Measurements from ENCODE around the gene ENDOU. TPM values are rescaled to one million over a fixed set of nuclear protein-coding genes. Genes with fewer than 3 reads are reported as not detected.

ENDOU gene
- total and polyA plus RNA-seq, 2 donors (not counting 1 experiment from before 2014, with no cell fraction given), result 0.09 to 0.17 TPM

- no peak overlapping the region for H3K4me3 ChIP-seq (replicated peaks in 1 of 4; ENCODE audit: control extremely low read depth in 1 of 4, insufficient read depth in 1 of 4, low read depth in 3 of 4, low read length in 4 of 4)
- TF ChIP-seq, protein P1, sequence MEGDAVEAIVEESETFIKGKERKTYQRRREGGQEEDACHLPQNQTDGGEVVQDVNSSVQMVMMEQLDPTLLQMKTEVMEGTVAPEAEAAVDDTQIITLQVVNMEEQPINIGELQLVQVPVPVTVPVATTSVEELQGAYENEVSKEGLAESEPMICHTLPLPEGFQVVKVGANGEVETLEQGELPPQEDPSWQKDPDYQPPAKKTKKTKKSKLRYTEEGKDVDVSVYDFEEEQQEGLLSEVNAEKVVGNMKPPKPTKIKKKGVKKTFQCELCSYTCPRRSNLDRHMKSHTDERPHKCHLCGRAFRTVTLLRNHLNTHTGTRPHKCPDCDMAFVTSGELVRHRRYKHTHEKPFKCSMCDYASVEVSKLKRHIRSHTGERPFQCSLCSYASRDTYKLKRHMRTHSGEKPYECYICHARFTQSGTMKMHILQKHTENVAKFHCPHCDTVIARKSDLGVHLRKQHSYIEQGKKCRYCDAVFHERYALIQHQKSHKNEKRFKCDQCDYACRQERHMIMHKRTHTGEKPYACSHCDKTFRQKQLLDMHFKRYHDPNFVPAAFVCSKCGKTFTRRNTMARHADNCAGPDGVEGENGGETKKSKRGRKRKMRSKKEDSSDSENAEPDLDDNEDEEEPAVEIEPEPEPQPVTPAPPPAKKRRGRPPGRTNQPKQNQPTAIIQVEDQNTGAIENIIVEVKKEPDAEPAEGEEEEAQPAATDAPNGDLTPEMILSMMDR (conservative IDR thresholded peaks at IDR 0.05 in 1 of 2, IDR thresholded peaks at IDR 0.05 in 1 of 2; ENCODE audit: low read depth in 1 of 2, low read length in 2 of 2), result no peak
- no peak for TF ChIP-seq EZH2 (IDR thresholded peaks at IDR 0.05; ENCODE audit: low read length, missing control alignments)
- no peak overlapping the region for H3K4me2 ChIP-seq (ENCODE audit: extremely low read depth, insufficient read depth, low read length)
- H3K27me3 ChIP-seq (ENCODE audit: control insufficient read depth, insufficient read depth, low read length), result peaks cover 4% of the 10 kb centered on the region
- H3K36me3 ChIP-seq (ENCODE audit: control insufficient read depth, insufficient read depth, low read length), result no peaks in the 10 kb centered on the region
- H3K9me3 ChIP-seq (ENCODE audit: control insufficient read depth, insufficient read depth, low read depth, low read length), result no peaks in the 10 kb centered on the region
- peaks cover 18% of the 10 kb centered on the region for H3K4me1 ChIP-seq (ENCODE audit: control insufficient read depth, extremely low read depth, insufficient read depth, low read length)
- no peak overlapping the region for H2AFZ ChIP-seq (ENCODE audit: low read length)
- DNase-seq (ENCODE audit: low read depth in 2 of 2), result no peak
- H3K79me2 ChIP-seq (ENCODE audit: control insufficient read depth, insufficient read depth, low read length), result no peaks in the 10 kb centered on the region
- no peak overlapping the region for H3K9ac ChIP-seq (ENCODE audit: insufficient read depth, low read length)
- no peak overlapping the region for H3K27ac ChIP-seq (ENCODE audit: insufficient read depth, low read length)
- H4K20me1 ChIP-seq (ENCODE audit: control insufficient read depth, extremely low read depth, insufficient read depth, low read length), result no peaks in the 10 kb centered on the region
Observed at GRCh38 chr12:47739979-47740378, 14.7 kb upstream of the ENDOU start.

DNA sequence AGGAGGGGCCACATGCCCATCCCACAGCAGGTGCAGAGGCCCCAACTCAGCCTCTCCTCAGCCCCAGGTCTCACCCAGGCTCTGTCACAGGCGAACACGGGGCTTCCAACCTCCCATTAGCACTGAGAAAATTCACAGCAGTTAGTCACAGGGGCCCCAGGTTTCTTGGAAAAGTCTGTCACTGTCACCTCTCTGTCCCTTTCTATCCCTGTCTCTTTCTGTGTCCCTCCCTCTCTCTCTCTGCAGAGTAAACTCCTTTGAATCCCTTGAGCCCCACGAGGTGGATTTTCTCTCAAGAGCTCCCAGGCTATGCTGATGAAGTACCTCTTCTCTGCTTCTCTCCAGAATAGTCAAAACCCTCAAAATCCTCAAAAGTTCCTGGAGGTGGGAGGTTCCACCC, 14.0 kb upstream of the ENDOU start:
- Histone ChIP-seq H3K27me3 (ENCODE audit: control insufficient read depth, insufficient read depth, low read length) (peaks cover 2% of the 10 kb centered on the region), H3K9ac (ENCODE audit: insufficient read depth, low read length) (no peak overlapping the region), H4K20me1 (ENCODE audit: control insufficient read depth, extremely low read depth, insufficient read depth, low read length) (no peaks in the 10 kb centered on the region), H3K27ac (ENCODE audit: insufficient read depth, low read length) (no peak overlapping the region), H3K4me1 (ENCODE audit: control insufficient read depth, extremely low read depth, insufficient read depth, low read length) (peaks cover 18% of the 10 kb centered on the region), H3K4me3 (replicated peaks in 1 of 4; ENCODE audit: control extremely low read depth in 1 of 4, insufficient read depth in 1 of 4, low read depth in 3 of 4, low read length in 4 of 4) (no peak overlapping the region), H3K9me3 (ENCODE audit: control insufficient read depth, insufficient read depth, low read depth, low read length) (no peaks in the 10 kb centered on the region), H3K4me2 (ENCODE audit: extremely low read depth, insufficient read depth, low read length) (no peak overlapping the region), H3K79me2 (ENCODE audit: control insufficient read depth, insufficient read depth, low read length) (no peaks in the 10 kb centered on the region), H2AFZ (ENCODE audit: low read length) (no peak overlapping the region), H3K36me3 (ENCODE audit: control insufficient read depth, insufficient read depth, low read length) (no peaks in the 10 kb centered on the region)
- TF ChIP-seq, protein P1 (conservative IDR thresholded peaks at IDR 0.05 in 1 of 2, IDR thresholded peaks at IDR 0.05 in 1 of 2; ENCODE audit: low read depth in 1 of 2, low read length in 2 of 2), result no peak
- TF ChIP-seq EZH2 (IDR thresholded peaks at IDR 0.05; ENCODE audit: low read length, missing control alignments), result no peak
- DNase-seq (ENCODE audit: low read depth in 2 of 2), result no peak

DNA sequence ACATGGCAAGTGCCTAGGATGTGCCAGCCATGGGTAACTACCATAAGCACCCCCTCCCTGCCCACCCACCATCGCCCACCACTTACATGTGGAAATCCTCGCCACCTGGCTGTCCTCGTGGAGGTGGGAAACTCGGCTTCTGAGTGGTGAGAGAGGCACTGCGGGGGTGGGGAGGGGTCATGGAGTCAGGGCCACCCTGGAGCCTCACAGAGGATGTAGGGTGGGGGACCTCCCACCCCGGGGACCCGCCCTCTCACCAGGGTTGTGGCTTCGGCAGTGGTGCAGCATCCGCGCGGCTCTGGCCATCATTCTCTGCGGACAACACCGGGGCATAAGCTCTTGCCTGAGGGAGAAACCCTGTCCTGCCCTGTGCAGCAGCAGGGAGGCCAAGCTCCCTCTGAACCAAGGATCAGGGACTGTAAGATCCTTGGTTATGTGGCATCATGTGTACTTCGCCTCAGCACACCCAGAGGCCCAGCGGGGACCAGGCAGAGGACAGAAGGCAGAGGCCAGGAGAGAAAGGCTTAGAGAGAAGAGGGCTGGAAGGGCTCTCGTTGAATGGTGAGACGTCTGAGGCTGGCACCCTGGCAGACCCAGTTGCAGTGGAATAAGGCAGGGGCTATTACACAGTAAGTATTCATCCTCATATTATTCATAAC, 12.8 kb upstream of the ENDOU start:
- no peaks in the 10 kb centered on the region for H3K27me3 ChIP-seq (ENCODE audit: control insufficient read depth, insufficient read depth, low read length)
- H3K36me3 ChIP-seq (ENCODE audit: control insufficient read depth, insufficient read depth, low read length), result no peaks in the 10 kb centered on the region
- peaks cover 18% of the 10 kb centered on the region for H3K4me1 ChIP-seq (ENCODE audit: control insufficient read depth, extremely low read depth, insufficient read depth, low read length)
- H3K27ac ChIP-seq (ENCODE audit: insufficient read depth, low read length), result no peak overlapping the region
- H2AFZ ChIP-seq (ENCODE audit: low read length), result no peak overlapping the region
- DNase-seq (ENCODE audit: low read depth in 2 of 2), result no peak
- H3K79me2 ChIP-seq (ENCODE audit: control insufficient read depth, insufficient read depth, low read length), result no peaks in the 10 kb centered on the region
- no peaks in the 10 kb centered on the region for H4K20me1 ChIP-seq (ENCODE audit: control insufficient read depth, extremely low read depth, insufficient read depth, low read length)
- H3K9me3 ChIP-seq (ENCODE audit: control insufficient read depth, insufficient read depth, low read depth, low read length), result no peaks in the 10 kb centered on the region
- H3K9ac ChIP-seq (ENCODE audit: insufficient read depth, low read length), result no peak overlapping the region
- no peak overlapping the region for H3K4me3 ChIP-seq (replicated peaks in 1 of 4; ENCODE audit: control extremely low read depth in 1 of 4, insufficient read depth in 1 of 4, low read depth in 3 of 4, low read length in 4 of 4)
- no peak overlapping the region for H3K4me2 ChIP-seq (ENCODE audit: extremely low read depth, insufficient read depth, low read length)
- TF ChIP-seq, protein P1 (conservative IDR thresholded peaks at IDR 0.05 in 1 of 2, IDR thresholded peaks at IDR 0.05 in 1 of 2; ENCODE audit: low read depth in 1 of 2, low read length in 2 of 2), result no peak
- no peak for TF ChIP-seq EZH2 (IDR thresholded peaks at IDR 0.05; ENCODE audit: low read length, missing control alignments)
